Stimulated activated CD8-positive, alpha-beta memory T cell treated with anti-CD3 and anti-CD28 coated beads, Interleukin-12 subunit alpha, Interleukin-12 subunit beta, amount 100 ng/mL, for 1 hour (primary cell): ENCODE measurements around the gene SEMA4C.
"Not testable (repeated sequence)": the region's sequence is repeated elsewhere in the genome, so short reads cannot be mapped to it uniquely, and the experiment has no call there.

Experiments
- DNase-seq: peaks from one replicate; pipeline ENCODE4 v3.0.0-alpha.2; 2020; ENCODE audit warnings: low read depth

The SEMA4C gene

GRCh38 chr2:96898135-96898505 is 28.2 kb upstream of the SEMA4C start:
- DNase-seq: no peak

GRCh38 chr2:96897491-96898134 is 27.7 kb upstream of the SEMA4C start:
- no peak for DNase-seq

- no peak for DNase-seq
These were observed 26.1 kb upstream of the SEMA4C start for GRCh38 chr2:96895746-96896651.

- DNase-seq: no peak
These were observed 25.3 kb upstream of the SEMA4C start for GRCh38 chr2:96895032-96895745.

- DNase-seq: no peak
These were observed 24.3 kb upstream of the SEMA4C start for GRCh38 chr2:96894151-96894531.

GRCh38 chr2:96893289-96894150 is 23.6 kb upstream of the SEMA4C start:
- DNase-seq: no peak

- no peak for DNase-seq
These were observed 21.9 kb upstream of the SEMA4C start for GRCh38 chr2:96891591-96892333.

GRCh38 chr2:96890726-96891385 is 21.0 kb upstream of the SEMA4C start:
- no peak for DNase-seq

- no peak for DNase-seq
These were observed 20.4 kb upstream of the SEMA4C start for GRCh38 chr2:96890252-96890651.

- DNase-seq: not testable (repeated sequence)
These were observed 19.6 kb upstream of the SEMA4C start for GRCh38 chr2:96889502-96889901.

- no peak for DNase-seq
These were observed 18.5 kb upstream of the SEMA4C start for GRCh38 chr2:96888072-96889011.

- DNase-seq: no peak
These were observed 17.7 kb upstream of the SEMA4C start for GRCh38 chr2:96887493-96888012.

GRCh38 chr2:96885432-96886347 is 15.8 kb upstream of the SEMA4C start:
- no peak for DNase-seq

GRCh38 chr2:96884299-96885094 is 14.6 kb upstream of the SEMA4C start:
- no peak for DNase-seq

GRCh38 chr2:96883306-96883705 is 13.4 kb upstream of the SEMA4C start:
- DNase-seq: no peak

GRCh38 chr2:96882906-96883305 is 13.0 kb upstream of the SEMA4C start:
- DNase-seq: no peak

GRCh38 chr2:96882230-96882629 is 12.3 kb upstream of the SEMA4C start:
- DNase-seq: no peak
